HepG2 (cell line): ENCODE data around the gene RABGAP1L.

Experiments used
- EZH2 ChIP-seq: conservative IDR thresholded peaks from 2 replicates; pipeline ENCODE4 v1.6.1; 2012; ENCODE audit warnings: mild to moderate bottlenecking, low read depth, low read length, moderate library complexity
- KLF13 ChIP-seq: sonication (generic); formaldehyde crosslinking; IDR thresholded peaks from 2 replicates; pipeline ENCODE4 v1.4.0; 2020; ENCODE audit warnings: mild to moderate bottlenecking, missing genetic modification reagents
- NFYB ChIP-seq: sonication (generic); formaldehyde crosslinking; IDR thresholded peaks from 2 replicates; pipeline ENCODE4 v1.4.0; 2020; ENCODE audit warnings: missing genetic modification reagents
- PHF8 ChIP-seq: sonication (generic); formaldehyde crosslinking; IDR thresholded peaks from 2 replicates; pipeline ENCODE4 v1.5.0; 2020; ENCODE audit warnings: missing genetic modification reagents
- RAD21 ChIP-seq: fragments of 450-650 bp; formaldehyde crosslinking; IDR thresholded peaks from 2 replicates; pipeline ENCODE4 v1.5.0; 2020; ENCODE audit warnings: mild to moderate bottlenecking
- ZNF431 ChIP-seq: sonication (generic); formaldehyde crosslinking; IDR thresholded peaks from 2 replicates; pipeline ENCODE4 v1.9.0; 2022; ENCODE audit warnings: missing genetic modification reagents, low read depth, mild to moderate bottlenecking, borderline replicate concordance
- ZNF850 ChIP-seq: sonication (generic); formaldehyde crosslinking; conservative IDR thresholded peaks from 2 replicates; pipeline ENCODE4 v1.9.0; 2021; ENCODE audit warnings: mild to moderate bottlenecking, missing genetic modification reagents
- TF ChIP-seq, protein P1 (sequence below): sonication (generic); formaldehyde crosslinking; IDR thresholded peaks from 2 replicates; pipeline ENCODE4 v1.4.0; 2020; ENCODE audit warnings: missing genetic modification reagents
- TF ChIP-seq, protein P2 (sequence below): IDR thresholded peaks from 2 replicates; pipeline ENCODE4 v1.6.1; 2016; ENCODE audit warnings: missing biosample characterization, missing genetic modification reagents, low read depth
- TF ChIP-seq, protein P3 (sequence below): sonication (generic); formaldehyde crosslinking; IDR thresholded peaks from 2 replicates; pipeline ENCODE4 v1.4.0; 2020; ENCODE audit warnings: missing genetic modification reagents, borderline replicate concordance
- TF ChIP-seq, protein P4 (sequence below): sonication (generic); formaldehyde crosslinking; IDR thresholded peaks from 2 replicates; pipeline ENCODE4 v1.4.0; 2020; ENCODE audit warnings: missing genetic modification reagents
- TF ChIP-seq, protein P5 (sequence below): sonication (generic); formaldehyde crosslinking; IDR thresholded peaks from 2 replicates; pipeline ENCODE4 v1.5.0; 2020; ENCODE audit warnings: mild to moderate bottlenecking, missing genetic modification reagents, moderate library complexity
- TF ChIP-seq, protein P6 (sequence below): sonication (generic); formaldehyde crosslinking; IDR thresholded peaks from 2 replicates; pipeline ENCODE4 v1.4.0; 2020; ENCODE audit warnings: mild to moderate bottlenecking, missing genetic modification reagents, borderline replicate concordance

DNA sequence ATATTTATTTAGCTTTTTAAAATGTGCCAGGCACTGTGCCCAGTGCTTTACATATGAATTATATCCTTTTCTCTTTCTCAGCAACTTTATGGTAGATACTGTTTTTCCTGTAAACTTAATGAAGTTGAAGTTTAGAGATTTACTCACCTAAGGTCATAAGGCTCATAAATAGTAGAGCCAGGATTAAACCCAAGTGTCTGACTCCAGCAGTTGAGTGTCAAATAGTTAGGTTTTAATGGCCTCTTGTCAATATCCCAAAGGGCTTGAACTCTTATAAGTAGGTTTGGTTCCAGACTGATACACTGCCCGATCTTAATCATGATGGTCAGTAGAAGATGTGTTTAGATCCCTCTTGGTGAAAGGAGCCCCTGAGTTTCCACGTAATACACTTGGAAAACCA, 37.8 kb downstream of the RABGAP1L start:
- TF ChIP-seq, protein P1, sequence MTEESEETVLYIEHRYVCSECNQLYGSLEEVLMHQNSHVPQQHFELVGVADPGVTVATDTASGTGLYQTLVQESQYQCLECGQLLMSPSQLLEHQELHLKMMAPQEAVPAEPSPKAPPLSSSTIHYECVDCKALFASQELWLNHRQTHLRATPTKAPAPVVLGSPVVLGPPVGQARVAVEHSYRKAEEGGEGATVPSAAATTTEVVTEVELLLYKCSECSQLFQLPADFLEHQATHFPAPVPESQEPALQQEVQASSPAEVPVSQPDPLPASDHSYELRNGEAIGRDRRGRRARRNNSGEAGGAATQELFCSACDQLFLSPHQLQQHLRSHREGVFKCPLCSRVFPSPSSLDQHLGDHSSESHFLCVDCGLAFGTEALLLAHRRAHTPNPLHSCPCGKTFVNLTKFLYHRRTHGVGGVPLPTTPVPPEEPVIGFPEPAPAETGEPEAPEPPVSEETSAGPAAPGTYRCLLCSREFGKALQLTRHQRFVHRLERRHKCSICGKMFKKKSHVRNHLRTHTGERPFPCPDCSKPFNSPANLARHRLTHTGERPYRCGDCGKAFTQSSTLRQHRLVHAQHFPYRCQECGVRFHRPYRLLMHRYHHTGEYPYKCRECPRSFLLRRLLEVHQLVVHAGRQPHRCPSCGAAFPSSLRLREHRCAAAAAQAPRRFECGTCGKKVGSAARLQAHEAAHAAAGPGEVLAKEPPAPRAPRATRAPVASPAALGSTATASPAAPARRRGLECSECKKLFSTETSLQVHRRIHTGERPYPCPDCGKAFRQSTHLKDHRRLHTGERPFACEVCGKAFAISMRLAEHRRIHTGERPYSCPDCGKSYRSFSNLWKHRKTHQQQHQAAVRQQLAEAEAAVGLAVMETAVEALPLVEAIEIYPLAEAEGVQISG (CRISPR knock-in tag), result no peak
- no peak for TF ChIP-seq ZNF431 (CRISPR knock-in tag)
- TF ChIP-seq, protein P2, sequence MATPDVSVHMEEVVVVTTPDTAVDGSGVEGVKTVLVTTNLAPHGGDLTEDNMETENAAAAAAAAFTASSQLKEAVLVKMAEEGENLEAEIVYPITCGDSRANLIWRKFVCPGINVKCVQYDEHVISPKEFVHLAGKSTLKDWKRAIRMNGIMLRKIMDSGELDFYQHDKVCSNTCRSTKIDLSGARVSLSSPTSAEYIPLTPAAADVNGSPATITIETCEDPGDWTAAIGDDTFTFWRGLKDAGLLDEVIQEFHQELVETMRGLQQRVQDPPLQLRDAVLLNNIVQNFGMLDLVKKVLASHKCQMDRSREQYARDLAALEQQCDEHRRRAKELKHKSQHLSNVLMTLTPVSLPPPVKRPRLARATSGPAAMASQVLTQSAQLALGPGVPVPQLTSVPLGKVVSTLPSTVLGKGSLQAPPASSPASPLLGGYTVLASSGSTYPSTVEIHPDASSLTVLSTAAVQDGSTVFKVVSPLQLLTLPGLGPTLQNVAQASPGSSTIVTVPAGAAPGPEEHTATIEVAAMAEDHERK, result no peak
- no peak for TF ChIP-seq NFYB (CRISPR knock-in tag)
- TF ChIP-seq, protein P3, sequence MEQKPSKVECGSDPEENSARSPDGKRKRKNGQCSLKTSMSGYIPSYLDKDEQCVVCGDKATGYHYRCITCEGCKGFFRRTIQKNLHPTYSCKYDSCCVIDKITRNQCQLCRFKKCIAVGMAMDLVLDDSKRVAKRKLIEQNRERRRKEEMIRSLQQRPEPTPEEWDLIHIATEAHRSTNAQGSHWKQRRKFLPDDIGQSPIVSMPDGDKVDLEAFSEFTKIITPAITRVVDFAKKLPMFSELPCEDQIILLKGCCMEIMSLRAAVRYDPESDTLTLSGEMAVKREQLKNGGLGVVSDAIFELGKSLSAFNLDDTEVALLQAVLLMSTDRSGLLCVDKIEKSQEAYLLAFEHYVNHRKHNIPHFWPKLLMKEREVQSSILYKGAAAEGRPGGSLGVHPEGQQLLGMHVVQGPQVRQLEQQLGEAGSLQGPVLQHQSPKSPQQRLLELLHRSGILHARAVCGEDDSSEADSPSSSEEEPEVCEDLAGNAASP (CRISPR knock-in tag), result no peak
- no peak for TF ChIP-seq ZNF850 (CRISPR knock-in tag)
- TF ChIP-seq, protein P4, sequence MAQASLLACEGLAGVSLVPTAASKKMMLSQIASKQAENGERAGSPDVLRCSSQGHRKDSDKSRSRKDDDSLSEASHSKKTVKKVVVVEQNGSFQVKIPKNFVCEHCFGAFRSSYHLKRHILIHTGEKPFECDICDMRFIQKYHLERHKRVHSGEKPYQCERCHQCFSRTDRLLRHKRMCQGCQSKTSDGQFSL, result no peak
- TF ChIP-seq, protein P5, sequence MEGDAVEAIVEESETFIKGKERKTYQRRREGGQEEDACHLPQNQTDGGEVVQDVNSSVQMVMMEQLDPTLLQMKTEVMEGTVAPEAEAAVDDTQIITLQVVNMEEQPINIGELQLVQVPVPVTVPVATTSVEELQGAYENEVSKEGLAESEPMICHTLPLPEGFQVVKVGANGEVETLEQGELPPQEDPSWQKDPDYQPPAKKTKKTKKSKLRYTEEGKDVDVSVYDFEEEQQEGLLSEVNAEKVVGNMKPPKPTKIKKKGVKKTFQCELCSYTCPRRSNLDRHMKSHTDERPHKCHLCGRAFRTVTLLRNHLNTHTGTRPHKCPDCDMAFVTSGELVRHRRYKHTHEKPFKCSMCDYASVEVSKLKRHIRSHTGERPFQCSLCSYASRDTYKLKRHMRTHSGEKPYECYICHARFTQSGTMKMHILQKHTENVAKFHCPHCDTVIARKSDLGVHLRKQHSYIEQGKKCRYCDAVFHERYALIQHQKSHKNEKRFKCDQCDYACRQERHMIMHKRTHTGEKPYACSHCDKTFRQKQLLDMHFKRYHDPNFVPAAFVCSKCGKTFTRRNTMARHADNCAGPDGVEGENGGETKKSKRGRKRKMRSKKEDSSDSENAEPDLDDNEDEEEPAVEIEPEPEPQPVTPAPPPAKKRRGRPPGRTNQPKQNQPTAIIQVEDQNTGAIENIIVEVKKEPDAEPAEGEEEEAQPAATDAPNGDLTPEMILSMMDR (CRISPR knock-in tag), result no peak
- TF ChIP-seq PHF8 (CRISPR knock-in tag), result no peak
- TF ChIP-seq, protein P6, sequence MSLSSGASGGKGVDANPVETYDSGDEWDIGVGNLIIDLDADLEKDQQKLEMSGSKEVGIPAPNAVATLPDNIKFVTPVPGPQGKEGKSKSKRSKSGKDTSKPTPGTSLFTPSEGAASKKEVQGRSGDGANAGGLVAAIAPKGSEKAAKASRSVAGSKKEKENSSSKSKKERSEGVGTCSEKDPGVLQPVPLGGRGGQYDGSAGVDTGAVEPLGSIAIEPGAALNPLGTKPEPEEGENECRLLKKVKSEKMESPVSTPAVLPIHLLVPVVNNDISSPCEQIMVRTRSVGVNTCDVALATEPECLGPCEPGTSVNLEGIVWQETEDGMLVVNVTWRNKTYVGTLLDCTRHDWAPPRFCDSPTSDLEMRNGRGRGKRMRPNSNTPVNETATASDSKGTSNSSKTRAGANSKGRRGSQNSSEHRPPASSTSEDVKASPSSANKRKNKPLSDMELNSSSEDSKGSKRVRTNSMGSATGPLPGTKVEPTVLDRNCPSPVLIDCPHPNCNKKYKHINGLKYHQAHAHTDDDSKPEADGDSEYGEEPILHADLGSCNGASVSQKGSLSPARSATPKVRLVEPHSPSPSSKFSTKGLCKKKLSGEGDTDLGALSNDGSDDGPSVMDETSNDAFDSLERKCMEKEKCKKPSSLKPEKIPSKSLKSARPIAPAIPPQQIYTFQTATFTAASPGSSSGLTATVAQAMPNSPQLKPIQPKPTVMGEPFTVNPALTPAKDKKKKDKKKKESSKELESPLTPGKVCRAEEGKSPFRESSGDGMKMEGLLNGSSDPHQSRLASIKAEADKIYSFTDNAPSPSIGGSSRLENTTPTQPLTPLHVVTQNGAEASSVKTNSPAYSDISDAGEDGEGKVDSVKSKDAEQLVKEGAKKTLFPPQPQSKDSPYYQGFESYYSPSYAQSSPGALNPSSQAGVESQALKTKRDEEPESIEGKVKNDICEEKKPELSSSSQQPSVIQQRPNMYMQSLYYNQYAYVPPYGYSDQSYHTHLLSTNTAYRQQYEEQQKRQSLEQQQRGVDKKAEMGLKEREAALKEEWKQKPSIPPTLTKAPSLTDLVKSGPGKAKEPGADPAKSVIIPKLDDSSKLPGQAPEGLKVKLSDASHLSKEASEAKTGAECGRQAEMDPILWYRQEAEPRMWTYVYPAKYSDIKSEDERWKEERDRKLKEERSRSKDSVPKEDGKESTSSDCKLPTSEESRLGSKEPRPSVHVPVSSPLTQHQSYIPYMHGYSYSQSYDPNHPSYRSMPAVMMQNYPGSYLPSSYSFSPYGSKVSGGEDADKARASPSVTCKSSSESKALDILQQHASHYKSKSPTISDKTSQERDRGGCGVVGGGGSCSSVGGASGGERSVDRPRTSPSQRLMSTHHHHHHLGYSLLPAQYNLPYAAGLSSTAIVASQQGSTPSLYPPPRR, result no peak
- TF ChIP-seq RAD21 (CRISPR knock-in tag), result no peak
- TF ChIP-seq KLF13, result no peak
- no peak for TF ChIP-seq EZH2
